Epithelial cell of proximal tubule (primary cell): ENCODE results near the gene MPP3. TPM values are rescaled to one million over a fixed set of nuclear protein-coding genes. Genes with fewer than 3 reads are reported as not detected.
A peak's percentile ranks its signal among the peaks of the same experiment; 100 is the strongest.
"Not testable (repeated sequence)": the region's sequence is repeated elsewhere in the genome, so short reads cannot be mapped to it uniquely, and the experiment has no call there.

Source experiments
- DNase-seq: peaks from one replicate; pipeline ENCODE4 v3.0.0-alpha.2; 2011; ENCODE audit warnings: low read depth
- H3K4me3 ChIP-seq: 2 replicates; pipeline ENCODE4 v1.5.1; 2011; ENCODE audit warnings: low read depth, mild to moderate bottlenecking, low read length
- CTCF ChIP-seq: conservative IDR thresholded peaks from 2 replicates; pipeline ENCODE4 v1.5.1; 2012; ENCODE audit warnings: low read depth, mild to moderate bottlenecking, low read length
- total RNA-seq: library from RNA; depleted of rRNA; stranded (reverse); fragments of >200 nt; gene quantifications from 2 replicates; pipeline ENCODE4 v1.2.3, GENCODE V29; 2015

Gene MPP3
- total RNA-seq, 1 donor from 2014 or later = 10.8 TPM

- TF ChIP-seq CTCF = no peak
- no peak for DNase-seq
- H3K4me3 ChIP-seq = no peak overlapping the region
Observed at GRCh38 chr17:43842975-43843325, 10.0 kb upstream of the MPP3 start.

- H3K4me3 ChIP-seq, DNase-seq: not testable (repeated sequence)
Observed at GRCh38 chr17:43842091-43842974, 9.4 kb upstream of the MPP3 start.

- DNase-seq = no peak
- H3K4me3 ChIP-seq = no peak overlapping the region
- TF ChIP-seq CTCF = no peak
Observed at GRCh38 chr17:43841282-43841681, 8.3 kb upstream of the MPP3 start.

GRCh38 chr17:43840814-43841213, 7.9 kb upstream of the MPP3 start:
- DNase-seq = no peak
- H3K4me3 ChIP-seq = no peak overlapping the region
- TF ChIP-seq CTCF = peak; percentile 28

GRCh38 chr17:43839670-43840108, 6.7 kb upstream of the MPP3 start:
- no peak for TF ChIP-seq CTCF
- no peak overlapping the region for H3K4me3 ChIP-seq
- DNase-seq = no peak

GRCh38 chr17:43834106-43834505, 1.2 kb upstream of the MPP3 start:
- H3K4me3 ChIP-seq = no peak overlapping the region
- DNase-seq = no peak
- no peak for TF ChIP-seq CTCF

- DNase-seq = no peak
- no peak for TF ChIP-seq CTCF
- H3K4me3 ChIP-seq = peak overlapping the region; percentile 62
Observed at GRCh38 chr17:43832168-43832975, 574 bp downstream of the MPP3 start.
